ENCODE results near the gene AGBL1. TPM values are rescaled to one million over a fixed set of nuclear protein-coding genes. Genes with fewer than 3 reads are reported as not detected.

The AGBL1 gene
- polyA plus RNA-seq, 1 experiment, result not detected

- H3K9me3 ChIP-seq (ENCODE audit: control insufficient read depth, insufficient read depth, low read length), result peaks cover 2% of the 10 kb centered on the region; the same call in 1 of the 2 replicates
- H3K4me3 ChIP-seq (ENCODE audit: low read depth, low read length), result no peak overlapping the region
- TF ChIP-seq CTCF (IDR thresholded peaks at IDR 0.05; ENCODE audit: low read depth, low read length), result no peak
- CTCF ChIA-PET, result no interaction called here
- H3K27me3 ChIP-seq (ENCODE audit: control insufficient read depth, insufficient read depth, low read length), result no peaks in the 10 kb centered on the region
- no peak overlapping the region for H3K27ac ChIP-seq (ENCODE audit: low read depth, low read length)
- DNase-seq (ENCODE audit: low read depth, low spot score), result no peak
- POLR2A ChIA-PET, result no interaction called here
These were observed 584.3 kb downstream of the AGBL1 start for GRCh38 chr15:86663979-86664378.

DNA sequence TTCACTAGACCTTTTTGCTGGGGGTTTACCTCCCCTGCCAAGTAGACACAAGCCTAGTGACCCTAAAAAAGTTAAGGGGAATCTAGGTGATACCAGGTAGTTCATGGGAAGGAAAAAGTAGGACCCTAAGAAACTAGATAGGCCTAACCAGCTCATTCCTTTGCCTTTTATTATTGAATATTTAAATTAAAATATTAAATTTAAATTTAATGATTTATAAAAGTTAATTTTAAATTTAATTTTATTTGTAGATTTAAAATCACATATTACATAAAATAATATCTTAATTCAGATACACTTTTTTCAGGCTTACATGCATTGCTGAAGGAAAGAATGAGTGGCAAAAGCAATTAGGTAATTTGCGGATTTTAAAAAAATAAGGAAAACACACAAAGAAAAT, 584.9 kb downstream of the AGBL1 start:
- POLR2A ChIA-PET, result no interaction called here
- DNase-seq (ENCODE audit: low read depth, low spot score), result no peak
- CTCF ChIA-PET, result no interaction called here
- Histone ChIP-seq H3K27ac (ENCODE audit: low read depth, low read length) (no peak overlapping the region), H3K9me3 (ENCODE audit: control insufficient read depth, insufficient read depth, low read length) (peaks cover 2% of the 10 kb centered on the region; the same call in 1 of the 2 replicates), H3K27me3 (ENCODE audit: control insufficient read depth, insufficient read depth, low read length) (no peaks in the 10 kb centered on the region), H3K4me3 (ENCODE audit: low read depth, low read length) (no peak overlapping the region)
- no peak for TF ChIP-seq CTCF (IDR thresholded peaks at IDR 0.05; ENCODE audit: low read depth, low read length)

- Histone ChIP-seq H3K4me3 (ENCODE audit: low read depth, low read length) (no peak overlapping the region), H3K9me3 (ENCODE audit: control insufficient read depth, insufficient read depth, low read length) (peaks cover 3% of the 10 kb centered on the region), H3K27me3 (ENCODE audit: control insufficient read depth, insufficient read depth, low read length) (no peaks in the 10 kb centered on the region), H3K27ac (ENCODE audit: low read depth, low read length) (no peak overlapping the region)
- ChIA-PET POLR2A (no interaction called here), CTCF (no interaction called here)
- DNase-seq (ENCODE audit: low read depth, low spot score), result no peak
- TF ChIP-seq CTCF (IDR thresholded peaks at IDR 0.05; ENCODE audit: low read depth, low read length), result no peak
These were observed 596.3 kb downstream of the AGBL1 start for GRCh38 chr15:86676002-86676401.

DNA sequence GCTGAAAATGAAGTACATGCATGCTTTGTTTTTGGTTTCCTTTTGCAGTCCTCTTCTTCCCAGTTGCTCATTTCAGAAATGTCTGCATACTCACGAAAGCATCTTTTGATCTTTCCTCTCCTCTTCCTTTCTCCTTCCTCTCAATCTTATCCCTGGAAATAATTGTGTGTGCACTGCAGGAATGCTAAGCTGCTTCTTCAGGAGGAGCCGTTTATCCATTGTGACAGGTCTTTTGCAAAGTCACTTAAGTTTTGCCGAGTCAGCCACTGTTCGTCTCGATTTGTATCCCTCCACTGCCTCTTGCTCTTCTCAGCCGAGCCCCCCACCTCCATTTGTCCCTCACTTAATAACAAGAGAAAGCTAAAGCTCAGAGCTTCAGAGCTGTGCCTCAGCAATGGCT, 597.6 kb downstream of the AGBL1 start:
- no peak for TF ChIP-seq CTCF (IDR thresholded peaks at IDR 0.05; ENCODE audit: low read depth, low read length)
- Histone ChIP-seq H3K4me3 (ENCODE audit: low read depth, low read length) (no peak overlapping the region), H3K9me3 (ENCODE audit: control insufficient read depth, insufficient read depth, low read length) (peaks cover 3% of the 10 kb centered on the region), H3K27me3 (ENCODE audit: control insufficient read depth, insufficient read depth, low read length) (no peaks in the 10 kb centered on the region), H3K27ac (ENCODE audit: low read depth, low read length) (no peak overlapping the region)
- ChIA-PET POLR2A (no interaction called here), CTCF (no interaction called here)
- no peak for DNase-seq (ENCODE audit: low read depth, low spot score)

- no peak for TF ChIP-seq CTCF (IDR thresholded peaks at IDR 0.05; ENCODE audit: low read depth, low read length)
- Histone ChIP-seq H3K9me3 (ENCODE audit: control insufficient read depth, insufficient read depth, low read length) (no peaks in the 10 kb centered on the region; the same call in 1 of the 2 replicates), H3K27me3 (ENCODE audit: control insufficient read depth, insufficient read depth, low read length) (no peaks in the 10 kb centered on the region), H3K27ac (ENCODE audit: low read depth, low read length) (no peak overlapping the region), H3K4me3 (ENCODE audit: low read depth, low read length) (no peak overlapping the region)
- CTCF ChIA-PET, result no interaction called here
- DNase-seq (ENCODE audit: low read depth, low spot score), result no peak
- POLR2A ChIA-PET, result no interaction called here
These were observed 605.6 kb downstream of the AGBL1 start for GRCh38 chr15:86685263-86685662.
